HG03039 (cell line): Measurements from ENCODE around the gene HMGXB3.
"Not testable (repeated sequence)": the region's sequence is repeated elsewhere in the genome, so short reads cannot be mapped to it uniquely, and the experiment has no call there.

ENCODE experiments used
- ATAC-seq: cut with Tn5 transposase; IDR thresholded peaks from one replicate; pipeline ENCODE4 v1.9.1; 2021; ENCODE audit warnings: mild to moderate bottlenecking, moderate library complexity; ENCODE audit not compliant: unreplicated experiment

Gene HMGXB3

DNA sequence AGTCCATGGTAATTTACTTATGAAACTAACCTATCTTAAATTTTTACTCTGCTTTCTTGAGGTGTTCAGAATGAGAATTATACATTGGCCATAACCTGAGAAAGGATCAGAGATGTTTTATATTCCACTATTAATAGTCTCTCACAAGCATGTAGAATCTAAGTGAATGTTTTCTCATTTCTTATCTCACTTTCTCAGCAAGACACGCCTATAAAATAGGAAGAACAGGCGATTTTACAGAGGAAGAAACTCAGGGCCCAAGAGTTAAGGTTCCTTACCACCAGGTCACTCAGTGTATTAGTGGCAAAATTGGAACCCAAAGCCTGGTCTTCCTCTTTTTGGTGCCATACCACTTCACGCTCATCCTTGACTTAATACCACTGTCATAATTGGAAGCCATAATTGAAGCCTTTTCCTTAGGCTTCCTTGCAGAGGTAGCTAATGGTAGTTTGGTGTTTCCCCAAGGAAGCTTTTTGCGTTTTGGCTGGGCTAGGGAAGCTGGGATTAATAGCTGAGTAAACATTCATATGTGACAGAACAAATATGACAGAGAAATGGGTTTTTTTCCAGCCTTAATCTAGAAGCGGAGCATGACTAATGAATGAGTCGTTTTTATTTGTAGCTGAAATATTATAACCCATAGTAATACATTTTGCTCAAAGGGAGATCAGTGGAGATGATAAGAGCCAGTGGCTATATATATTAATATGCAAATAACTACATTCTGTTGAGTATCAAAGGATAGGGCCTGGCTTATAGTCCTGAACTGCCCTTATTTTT, 16.9 kb downstream of the HMGXB3 start:
- ATAC-seq = no peak

DNA sequence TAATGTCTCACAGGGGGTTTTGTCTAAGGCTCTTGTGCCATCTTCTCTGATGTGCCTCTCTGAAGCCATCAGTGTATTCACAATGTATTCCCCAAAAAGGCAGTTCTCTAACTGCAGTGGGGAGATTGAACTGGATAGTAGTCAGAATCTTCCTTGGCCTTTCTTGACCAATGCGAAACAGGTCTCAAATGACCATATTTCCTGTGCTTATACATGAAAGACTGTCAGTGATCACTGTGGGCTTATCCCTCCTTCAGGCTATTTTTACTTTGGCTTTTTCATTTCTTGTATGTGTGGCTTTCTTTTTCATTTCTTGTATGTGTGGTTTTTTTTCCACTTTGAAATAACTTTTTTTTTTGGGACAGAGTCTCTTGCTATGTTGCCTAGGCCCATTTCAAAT, 19.7 kb downstream of the HMGXB3 start:
- no peak for ATAC-seq

DNA sequence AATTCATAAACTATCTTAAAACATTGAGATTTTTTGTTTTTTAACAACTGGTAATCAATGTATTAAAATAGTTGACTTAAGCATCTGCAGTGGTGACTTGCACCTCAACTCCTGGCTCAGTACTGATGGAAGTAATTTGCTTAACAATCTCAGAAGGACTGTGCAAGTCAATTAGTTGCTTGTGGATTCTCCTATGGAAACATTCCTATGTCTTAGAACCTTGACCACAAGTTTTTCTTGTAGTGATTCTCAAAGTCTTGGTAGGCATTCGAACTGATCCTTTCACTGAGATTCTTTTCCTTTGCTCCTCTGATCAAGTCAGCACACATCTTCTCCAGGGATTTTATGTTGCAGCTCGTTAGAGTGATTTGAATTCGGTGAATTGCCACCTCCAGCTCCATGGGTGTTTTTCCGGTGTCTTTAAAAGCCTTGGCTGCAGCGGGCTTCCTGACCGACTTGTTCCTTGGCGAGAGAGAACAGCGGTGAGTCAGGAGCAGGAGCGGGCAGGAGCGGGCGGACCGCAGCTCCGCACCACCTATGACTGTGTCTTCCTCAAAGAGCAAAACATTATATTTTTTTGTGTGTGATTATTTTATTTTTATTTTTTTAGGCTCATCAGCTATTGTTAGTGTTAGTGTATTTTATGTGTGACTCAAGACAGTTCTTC, 21.1 kb downstream of the HMGXB3 start:
- ATAC-seq = no peak

DNA sequence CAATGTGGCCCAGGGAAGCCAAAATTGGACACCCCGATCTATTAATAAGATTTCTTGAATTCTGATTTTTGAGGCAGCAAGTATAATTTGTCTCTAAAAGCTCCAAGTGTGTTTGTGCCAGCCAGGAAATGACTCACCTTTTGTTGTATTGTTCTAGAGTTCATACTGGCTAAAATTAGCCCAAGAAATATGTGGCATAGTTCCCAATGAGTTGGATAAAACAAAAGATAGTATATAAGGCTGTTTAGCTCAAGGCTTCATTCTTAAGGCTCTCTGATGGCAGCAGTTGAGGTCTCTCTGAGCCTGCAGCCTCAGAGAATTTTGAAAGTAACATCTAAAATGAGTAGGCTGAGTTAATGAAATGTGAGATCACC, 21.6 kb downstream of the HMGXB3 start:
- no peak for ATAC-seq

DNA sequence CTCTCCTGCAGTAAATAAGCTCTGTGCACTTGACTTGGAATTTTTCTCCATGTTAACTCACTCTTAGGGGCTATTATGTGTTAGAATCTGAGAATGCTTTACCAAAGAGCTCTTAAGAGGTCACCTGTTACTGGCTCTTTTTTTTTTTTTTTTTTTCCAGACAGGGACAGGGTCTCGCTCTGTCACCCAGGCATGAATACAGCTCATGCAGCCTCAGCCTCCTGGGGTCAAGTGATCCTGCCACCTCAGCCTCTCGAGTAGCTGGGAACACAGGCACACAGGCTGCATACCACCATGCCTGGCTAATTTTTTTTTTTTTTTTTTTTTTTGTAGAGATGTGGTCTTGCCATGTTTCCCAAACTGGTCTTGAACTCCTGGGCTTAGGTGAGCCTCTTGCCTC, 22.1 kb downstream of the HMGXB3 start:
- no peak for ATAC-seq

DNA sequence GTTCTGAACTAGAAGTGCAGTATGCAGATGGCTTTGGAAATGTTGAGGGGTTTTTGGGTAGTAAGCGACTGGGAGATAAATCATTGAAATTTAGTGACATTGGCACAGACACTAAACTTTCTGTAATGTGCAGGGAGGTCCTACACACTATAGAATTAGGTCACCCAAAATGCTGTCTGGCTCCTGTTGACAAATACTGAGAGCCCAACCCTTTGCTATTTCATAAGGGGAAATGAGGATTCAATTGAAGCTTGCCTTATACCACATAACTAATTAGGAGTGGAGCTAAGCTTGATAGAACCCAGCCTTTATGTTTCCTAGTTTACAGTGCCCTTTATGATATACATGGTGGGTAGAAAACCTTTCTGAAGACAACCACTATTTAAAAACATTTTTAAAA, 22.6 kb downstream of the HMGXB3 start:
- no peak for ATAC-seq

DNA sequence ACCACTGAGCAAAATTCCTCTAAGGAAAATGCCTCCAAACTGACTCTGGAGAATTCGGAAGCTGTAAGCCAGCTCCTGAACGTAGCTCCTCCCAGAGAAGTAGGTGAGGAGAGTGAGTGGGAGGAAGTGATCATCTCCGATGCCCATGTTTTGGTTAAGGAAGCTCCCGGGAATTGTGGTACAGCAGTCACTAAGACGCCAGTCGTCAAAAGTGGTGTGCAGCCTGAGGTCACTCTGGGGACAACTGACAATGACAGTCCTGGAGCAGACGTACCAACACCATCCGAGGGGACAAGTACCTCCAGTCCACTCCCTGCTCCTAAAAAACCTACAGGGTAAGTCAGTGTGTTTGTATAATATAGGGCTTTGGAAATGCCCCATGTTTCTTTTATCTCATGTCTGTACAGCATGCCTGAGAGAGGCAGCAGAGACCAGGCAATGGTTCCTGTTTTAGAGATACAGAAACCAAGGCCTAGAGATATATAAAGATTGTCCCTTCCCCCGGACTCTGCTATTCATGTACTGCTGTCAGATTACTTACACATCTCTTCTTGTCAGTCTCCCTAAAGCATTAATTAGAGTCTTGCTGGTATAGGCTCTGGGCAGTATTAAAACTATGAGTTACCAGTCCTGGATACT, 23.9 kb downstream of the HMGXB3 start:
- ATAC-seq = no peak

DNA sequence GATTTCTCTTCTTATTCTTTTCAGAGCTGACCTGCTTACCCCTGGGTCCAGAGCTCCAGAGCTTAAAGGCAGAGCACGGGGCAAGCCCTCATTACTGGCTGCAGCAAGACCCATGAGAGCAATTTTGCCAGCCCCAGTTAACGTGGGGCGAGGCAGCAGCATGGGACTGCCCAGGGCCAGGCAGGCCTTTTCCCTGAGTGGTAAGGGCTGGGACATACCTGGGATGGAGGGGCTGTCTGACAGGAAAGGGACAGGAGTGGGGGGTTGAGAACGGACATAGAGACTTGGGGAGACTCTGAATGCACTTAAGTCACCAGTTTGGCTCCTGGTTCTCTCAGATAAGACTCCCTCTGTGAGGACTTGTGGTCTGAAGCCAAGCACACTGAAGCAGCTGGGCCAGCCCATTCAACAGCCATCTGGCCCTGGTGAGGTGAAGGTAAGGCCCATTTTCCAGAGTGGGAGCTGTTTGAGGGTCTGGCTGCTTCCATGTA, 26.2 kb downstream of the HMGXB3 start:
- ATAC-seq = no peak

DNA sequence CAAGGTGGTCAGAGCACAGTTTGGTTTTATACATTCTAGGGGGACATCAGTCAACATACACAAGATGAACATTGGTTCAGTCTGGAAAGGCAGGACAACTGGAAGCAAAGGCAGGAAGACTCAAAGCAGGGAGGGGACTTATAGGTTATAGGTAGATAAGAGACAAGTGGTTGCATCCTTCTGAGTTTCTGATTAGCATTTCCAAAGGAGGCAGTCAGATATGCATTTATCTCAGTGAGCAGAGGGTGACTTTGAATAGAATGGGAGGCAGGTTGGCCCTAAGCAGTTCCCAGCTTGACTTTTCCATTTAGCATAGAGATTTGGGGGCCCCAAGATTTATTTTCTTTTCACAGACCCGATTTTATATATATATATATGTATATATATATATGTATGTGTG, 27.5 kb downstream of the HMGXB3 start:
- not testable (repeated sequence) for ATAC-seq

DNA sequence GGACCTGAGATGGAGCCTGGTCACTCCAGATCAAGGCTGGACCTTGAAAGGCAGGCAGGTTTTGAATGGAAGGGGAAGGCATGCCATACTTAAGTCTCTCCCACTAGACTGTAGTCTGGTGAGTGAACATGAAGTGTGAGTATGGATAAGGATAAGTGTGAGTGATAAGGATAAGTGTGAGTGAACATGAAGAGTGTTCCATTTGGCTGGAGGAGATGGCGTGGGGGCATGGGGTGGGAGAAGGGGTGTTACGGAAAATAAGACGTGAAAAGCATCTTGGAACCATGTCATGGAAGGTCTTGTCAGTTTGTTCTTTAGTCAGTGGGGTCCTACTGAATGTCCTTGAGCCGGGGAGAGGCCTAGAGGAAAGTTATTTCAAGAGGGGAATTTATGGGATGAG, 32.8 kb downstream of the HMGXB3 start:
- no peak for ATAC-seq

DNA sequence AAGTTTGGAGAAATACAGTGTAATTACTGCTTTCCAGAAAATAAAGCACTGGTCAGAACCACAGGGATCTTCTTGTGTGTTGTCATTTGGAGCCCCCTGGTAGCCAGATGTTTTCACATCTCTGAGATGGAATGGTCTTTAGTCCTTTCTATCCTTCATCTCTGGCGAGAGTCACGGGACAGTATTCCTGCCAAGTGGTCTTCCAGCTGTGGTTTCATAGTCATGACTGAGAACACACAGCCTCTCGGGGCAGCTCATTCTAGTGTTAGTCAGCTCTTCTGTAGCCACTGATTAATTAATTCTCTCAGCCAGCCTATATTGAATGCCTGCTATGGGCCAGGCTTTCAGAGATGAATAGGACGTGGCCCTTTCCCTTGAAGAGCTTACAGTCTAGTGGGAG, 34.1 kb downstream of the HMGXB3 start:
- no peak for ATAC-seq

DNA sequence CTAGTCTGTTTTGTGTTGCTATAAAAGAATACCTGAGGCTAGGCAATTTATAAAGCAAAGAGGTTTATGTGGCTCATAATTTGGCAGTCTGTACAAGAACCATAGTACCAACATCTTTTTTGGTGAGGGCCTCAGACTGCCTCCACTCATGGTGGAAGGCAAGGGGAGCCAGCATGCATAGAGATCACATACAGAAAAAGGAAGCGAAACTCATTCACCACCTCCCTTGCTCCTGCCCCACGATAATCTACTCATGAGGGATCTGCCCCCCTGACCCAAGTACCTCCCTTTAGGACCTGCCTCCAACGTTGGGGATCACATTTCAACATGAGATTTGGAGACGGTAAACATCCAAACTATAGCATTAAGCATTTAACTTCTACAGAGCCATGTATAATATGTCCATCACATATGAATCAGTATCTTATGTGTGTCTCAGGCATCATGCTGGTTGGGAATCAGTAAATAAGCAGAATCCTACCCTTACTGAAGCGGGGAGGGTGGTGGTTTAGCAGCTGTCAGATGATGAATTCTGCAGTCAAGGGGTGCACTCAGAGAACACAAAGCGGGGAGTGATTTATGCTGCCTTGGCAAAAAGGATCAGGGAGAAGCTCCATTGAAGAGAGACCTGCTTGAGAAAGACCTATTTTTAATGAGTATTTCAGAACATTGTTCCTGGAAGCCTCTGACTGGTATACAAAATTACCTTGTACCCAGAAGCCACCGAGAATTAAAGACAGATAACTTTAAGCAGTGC, 34.8 kb downstream of the HMGXB3 start:
- no peak for ATAC-seq

DNA sequence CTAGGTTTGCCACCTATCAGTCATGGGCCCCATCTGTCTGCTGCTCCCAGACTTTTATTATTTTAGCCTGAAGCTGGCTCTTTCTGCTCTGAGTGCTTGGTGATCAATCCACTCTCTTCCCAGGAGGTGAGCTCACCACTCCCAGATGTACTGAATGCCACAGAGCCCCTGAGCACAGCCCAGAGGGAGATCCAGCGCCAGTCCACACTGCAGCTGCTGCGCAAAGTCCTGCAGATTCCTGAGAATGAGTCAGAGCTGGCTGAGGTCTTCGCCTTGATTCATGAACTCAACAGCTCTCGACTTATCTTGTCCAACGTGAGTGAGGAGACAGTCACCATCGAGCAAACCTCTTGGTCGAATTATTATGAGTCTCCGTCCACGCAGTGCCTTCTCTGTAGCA, 36.0 kb downstream of the HMGXB3 start:
- ATAC-seq = no peak

DNA sequence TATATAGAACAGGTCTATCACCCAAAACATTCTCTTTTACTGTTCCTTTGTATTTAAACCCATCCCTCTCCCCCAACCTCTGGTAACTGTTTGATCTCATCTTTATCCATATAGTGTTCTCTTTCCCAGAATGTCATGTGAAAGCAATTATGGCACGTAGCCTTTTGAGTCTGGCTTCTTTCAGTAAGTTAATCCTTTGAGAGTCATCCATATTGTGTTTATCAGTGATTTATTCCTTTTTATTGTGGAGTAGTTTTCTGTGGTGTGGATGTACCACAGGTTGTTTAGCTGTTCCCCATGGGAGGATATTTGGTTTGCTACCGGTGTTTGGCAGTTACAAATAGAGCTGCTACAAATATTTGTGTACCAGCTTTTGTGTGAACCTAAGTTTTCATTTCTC, 38.0 kb downstream of the HMGXB3 start:
- no peak for ATAC-seq

DNA sequence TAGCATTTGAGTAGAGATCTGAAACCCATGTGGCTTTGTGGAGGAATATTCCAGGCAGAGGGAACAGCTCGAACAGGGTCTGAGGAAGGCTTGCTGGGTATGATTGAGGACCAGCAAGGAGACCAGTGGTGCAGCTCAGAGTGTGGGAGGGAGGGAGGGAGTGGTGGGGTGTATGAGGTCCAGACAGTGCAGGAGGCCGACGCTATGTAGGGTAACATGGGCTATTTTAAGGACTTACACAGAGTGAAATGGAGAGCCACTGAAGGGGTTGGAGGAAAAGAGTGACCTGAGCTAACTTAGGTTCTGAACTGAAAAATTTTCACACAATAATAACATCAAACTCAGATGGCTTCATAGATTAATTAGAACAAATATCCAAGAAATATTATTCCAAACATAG, 41.9 kb downstream of the HMGXB3 start:
- ATAC-seq = no peak

DNA sequence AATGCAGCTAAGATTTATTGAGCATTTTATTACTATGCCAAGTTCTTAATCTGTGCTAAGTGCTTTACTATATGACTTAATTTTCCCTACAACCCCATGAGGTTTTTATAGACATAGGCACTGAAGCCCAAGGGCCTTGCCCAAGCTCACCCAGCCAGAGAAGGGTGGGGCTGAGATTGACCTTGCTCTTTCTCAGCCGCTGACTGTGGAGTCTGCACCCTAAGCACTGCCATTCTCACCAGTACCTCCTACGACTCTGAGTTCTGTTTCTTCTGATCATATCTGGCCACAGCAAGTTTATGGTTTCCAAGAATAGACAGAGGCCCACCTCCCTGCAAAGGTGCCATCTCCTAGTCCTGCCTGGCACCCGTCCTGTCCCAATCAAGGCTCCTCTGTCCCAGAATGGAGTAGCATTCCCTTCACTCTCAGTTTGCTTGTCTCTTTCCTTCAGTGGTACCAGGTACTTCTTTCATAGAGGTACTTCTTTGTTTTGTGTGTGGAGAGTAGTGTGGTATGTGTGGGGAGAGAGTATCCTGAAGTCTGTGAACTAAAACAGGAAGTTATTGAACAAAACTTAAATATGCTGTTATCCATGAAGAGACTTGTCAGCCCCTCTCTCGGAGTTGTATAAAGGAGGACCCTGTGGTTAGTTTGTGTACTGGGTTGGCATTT, 43.3 kb downstream of the HMGXB3 start:
- ATAC-seq = no peak

DNA sequence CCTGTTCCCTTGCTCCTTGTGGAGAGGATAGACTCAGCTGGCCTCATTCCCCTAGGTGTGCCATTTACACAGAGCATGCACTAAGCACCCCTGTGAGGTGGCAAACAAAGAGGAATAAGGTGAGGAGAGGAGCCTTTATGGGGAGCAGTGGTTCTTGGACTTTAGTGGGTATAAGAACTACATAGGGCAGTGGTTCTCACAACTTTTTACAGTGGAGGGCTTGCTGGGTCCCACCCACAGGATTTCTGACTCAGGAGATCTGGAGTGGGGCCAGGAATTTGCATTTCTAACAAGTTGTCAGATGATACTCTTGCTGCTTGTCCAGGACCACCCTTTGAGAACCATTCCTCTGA, 43.8 kb downstream of the HMGXB3 start:
- ATAC-seq = no peak

DNA sequence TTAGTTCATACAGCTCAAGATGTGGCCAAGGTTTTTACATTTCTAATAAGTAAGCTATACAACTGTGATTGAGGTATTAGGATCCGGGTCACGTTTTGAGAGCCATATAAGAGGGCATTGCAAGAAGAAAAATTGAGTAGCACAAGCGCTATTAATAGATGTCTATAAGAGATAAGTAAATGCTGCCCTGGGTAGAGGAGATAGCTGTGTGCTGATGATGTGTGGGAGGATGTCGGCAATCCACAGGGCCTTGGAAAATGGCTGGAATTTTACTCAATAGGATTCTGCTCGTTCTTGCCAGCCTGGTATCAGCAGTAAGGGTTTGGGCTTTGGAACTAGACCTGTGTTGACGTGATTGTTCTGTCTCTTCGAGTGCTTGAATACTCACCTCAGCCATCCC, 44.2 kb downstream of the HMGXB3 start:
- ATAC-seq = no peak

DNA sequence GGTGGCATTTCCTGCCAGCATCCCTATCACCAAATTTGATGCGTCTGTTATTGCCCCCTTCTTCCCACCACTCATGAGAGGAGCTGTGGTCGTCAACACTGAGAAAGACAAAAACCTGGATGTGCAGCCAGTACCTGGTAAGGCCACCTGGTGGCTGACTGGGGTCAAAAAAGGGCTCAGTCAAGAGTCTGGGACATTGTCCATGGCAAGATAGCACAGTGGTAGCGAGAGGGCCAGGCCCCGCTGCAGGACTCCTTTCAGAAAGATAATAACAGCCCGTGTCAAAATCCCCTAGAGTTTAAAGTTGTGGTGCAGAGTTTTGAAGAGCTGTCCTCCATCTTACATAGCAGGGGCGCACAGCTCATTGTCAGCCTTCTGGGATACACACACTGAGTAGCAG, 45.0 kb downstream of the HMGXB3 start:
- no peak for ATAC-seq

DNA sequence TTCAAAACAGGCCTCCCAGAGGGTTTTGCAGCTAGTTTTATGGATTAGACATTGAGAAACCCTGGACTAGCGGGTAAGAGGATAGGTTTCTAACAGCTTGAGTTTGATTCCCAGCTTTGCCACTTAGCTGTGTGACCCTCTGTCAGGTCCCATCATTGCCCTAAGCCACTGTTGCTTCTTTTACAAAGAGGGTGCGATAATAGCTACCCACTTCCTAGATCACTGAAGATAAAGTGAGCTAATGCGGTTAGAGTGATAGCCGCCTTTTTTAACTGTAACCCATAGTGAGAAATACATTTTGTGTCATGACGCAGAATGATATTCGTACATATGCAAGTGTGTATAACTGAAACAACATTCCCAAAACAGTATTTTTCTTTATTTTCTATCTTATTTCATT, 45.5 kb downstream of the HMGXB3 start:
- no peak for ATAC-seq
